HepG2 (cell line): ENCODE results near the gene BMI1.

Source experiments
- ZNF44 ChIP-seq: sonication (generic); formaldehyde crosslinking; IDR thresholded peaks from 2 replicates; pipeline ENCODE4 v1.5.1; 2020; ENCODE audit warnings: mild to moderate bottlenecking, missing genetic modification reagents
- ZNF841 ChIP-seq: sonication (generic); formaldehyde crosslinking; IDR thresholded peaks from 2 replicates; pipeline ENCODE4 v1.8.1; 2023; ENCODE audit warnings: missing genetic modification reagents, borderline replicate concordance
- TF ChIP-seq, protein P1 (sequence below): sonication (generic); formaldehyde crosslinking; conservative IDR thresholded peaks from 2 replicates; pipeline ENCODE4 v1.4.0; 2020; ENCODE audit warnings: missing genetic modification reagents

DNA sequence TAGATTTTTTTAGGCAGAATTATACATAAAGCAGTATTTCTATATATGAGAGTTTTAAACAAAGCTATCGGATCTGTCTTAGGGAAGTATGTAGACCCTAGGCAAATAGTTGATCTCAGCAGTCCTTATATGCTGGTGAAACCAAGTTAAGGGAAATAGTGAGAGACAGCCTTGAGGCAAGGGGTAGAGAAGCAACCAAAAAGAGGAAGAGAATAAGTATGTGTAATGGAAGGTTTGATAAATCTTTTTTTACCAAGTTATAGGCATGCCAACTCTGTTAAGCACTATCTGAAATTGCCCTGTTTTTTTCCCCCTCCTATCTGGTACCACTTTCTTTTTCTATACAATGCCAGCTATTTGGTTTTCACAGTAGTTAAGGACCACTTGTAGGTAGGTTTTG is 44.3 kb downstream of the BMI1 start:
- TF ChIP-seq ZNF841 (CRISPR knock-in tag): no peak
- TF ChIP-seq, protein P1, sequence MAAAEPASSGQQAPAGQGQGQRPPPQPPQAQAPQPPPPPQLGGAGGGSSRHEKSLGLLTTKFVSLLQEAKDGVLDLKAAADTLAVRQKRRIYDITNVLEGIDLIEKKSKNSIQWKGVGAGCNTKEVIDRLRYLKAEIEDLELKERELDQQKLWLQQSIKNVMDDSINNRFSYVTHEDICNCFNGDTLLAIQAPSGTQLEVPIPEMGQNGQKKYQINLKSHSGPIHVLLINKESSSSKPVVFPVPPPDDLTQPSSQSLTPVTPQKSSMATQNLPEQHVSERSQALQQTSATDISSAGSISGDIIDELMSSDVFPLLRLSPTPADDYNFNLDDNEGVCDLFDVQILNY (CRISPR knock-in tag): no peak
- TF ChIP-seq ZNF44 (CRISPR knock-in tag): no peak
